Measurements from ENCODE around the gene CFTR.

Gene CFTR

DNA sequence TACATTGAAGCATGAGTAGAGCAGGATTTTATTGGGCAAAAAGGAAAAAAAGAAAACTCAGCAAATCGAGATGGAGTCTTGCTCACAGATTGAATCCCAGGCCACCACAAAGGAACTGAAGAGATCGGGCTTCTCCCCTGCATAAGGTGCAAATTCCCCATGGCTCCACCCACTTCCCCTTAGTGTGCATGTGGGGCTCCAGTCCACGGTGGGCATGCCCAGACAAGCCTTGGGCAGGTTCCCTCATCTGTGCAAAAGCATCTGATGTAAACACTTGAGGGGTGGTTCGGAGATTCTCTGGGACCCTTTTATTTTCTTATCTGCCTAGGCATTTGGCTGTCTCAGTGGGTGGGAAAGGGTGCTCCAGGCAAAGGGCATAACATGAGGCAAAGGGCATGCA lies 150.7 kb downstream of the CFTR start:
- Histone ChIP-seq H3K9ac (ENCODE audit: low read length) (no peak overlapping the region), H3K4me2 (ENCODE audit: low read length) (no peak overlapping the region; the same call in 1 of the 2 replicates), H2AFZ (ENCODE audit: low read length) (no peak overlapping the region), H3K9me3 (ENCODE audit: low read length) (no peaks in the 10 kb centered on the region), H3K4me1 (ENCODE audit: insufficient read depth, low read length, severe bottlenecking) (no peaks in the 10 kb centered on the region), H3K79me2 (ENCODE audit: insufficient read depth, low read length) (no peaks in the 10 kb centered on the region), H3K4me3 (ENCODE audit: low read depth, low read length, poor library complexity, severe bottlenecking) (no peak overlapping the region), H4K20me1 (ENCODE audit: insufficient read depth, low read length) (no peaks in the 10 kb centered on the region), H3F3A (ENCODE audit: insufficient read depth, low read length) (no peaks in the 10 kb centered on the region), H3K9me2 (ENCODE audit: low read depth, low read length) (no peaks in the 10 kb centered on the region), H3K36me3 (ENCODE audit: insufficient read depth, low read length) (no peaks in the 10 kb centered on the region), H3K27ac (ENCODE audit: low read depth, low read length, poor library complexity, severe bottlenecking) (no peak overlapping the region), H3K27me3 (ENCODE audit: insufficient read depth, low read length) (no peaks in the 10 kb centered on the region)
- TF ChIP-seq, protein P1, sequence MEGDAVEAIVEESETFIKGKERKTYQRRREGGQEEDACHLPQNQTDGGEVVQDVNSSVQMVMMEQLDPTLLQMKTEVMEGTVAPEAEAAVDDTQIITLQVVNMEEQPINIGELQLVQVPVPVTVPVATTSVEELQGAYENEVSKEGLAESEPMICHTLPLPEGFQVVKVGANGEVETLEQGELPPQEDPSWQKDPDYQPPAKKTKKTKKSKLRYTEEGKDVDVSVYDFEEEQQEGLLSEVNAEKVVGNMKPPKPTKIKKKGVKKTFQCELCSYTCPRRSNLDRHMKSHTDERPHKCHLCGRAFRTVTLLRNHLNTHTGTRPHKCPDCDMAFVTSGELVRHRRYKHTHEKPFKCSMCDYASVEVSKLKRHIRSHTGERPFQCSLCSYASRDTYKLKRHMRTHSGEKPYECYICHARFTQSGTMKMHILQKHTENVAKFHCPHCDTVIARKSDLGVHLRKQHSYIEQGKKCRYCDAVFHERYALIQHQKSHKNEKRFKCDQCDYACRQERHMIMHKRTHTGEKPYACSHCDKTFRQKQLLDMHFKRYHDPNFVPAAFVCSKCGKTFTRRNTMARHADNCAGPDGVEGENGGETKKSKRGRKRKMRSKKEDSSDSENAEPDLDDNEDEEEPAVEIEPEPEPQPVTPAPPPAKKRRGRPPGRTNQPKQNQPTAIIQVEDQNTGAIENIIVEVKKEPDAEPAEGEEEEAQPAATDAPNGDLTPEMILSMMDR (IDR thresholded peaks at IDR 0.05; ENCODE audit: low read length), result no peak
- TF ChIP-seq EZH2 (IDR thresholded peaks at IDR 0.05; ENCODE audit: borderline replicate concordance, low read length), result no peak

DNA sequence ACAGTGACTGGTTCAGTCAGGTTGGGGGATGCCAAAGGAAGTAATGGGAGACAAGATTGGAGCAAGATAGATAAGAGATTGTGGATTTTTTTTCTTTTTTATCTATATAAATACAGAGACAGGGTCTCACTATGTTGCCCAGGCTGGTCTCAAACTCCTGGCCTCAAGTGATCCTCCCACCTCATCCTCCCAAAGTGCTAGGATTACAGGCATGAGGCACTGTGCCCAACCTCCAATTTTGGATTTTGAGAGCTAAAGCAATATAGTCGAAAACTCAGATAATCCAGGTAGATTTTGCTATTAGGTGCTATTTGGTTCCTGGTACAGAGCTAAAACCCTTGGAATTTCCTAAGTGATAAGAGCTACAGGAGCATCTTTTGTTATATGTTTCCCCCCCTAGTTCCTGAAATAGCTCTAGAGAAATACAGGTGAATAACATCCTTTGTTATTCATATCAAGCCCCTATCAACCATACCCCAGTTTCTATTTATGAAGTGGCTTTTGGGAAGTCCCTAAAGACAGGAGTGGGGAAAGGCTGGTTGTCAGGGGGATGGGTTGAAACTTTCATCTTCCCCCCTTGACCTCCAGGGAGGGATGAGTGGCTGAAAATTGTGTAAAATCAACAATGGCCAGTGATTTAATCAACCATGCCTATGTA lies 151.2 kb downstream of the CFTR start:
- no peak for TF ChIP-seq EZH2 (IDR thresholded peaks at IDR 0.05; ENCODE audit: borderline replicate concordance, low read length)
- TF ChIP-seq, protein P1 (IDR thresholded peaks at IDR 0.05; ENCODE audit: low read length), result no peak
- H3K9me2 ChIP-seq (ENCODE audit: low read depth, low read length), result no peaks in the 10 kb centered on the region
- no peaks in the 10 kb centered on the region for H3F3A ChIP-seq (ENCODE audit: insufficient read depth, low read length)
- H3K9ac ChIP-seq (ENCODE audit: low read length), result no peak overlapping the region
- H3K36me3 ChIP-seq (ENCODE audit: insufficient read depth, low read length), result no peaks in the 10 kb centered on the region
- H3K27me3 ChIP-seq (ENCODE audit: insufficient read depth, low read length), result no peaks in the 10 kb centered on the region
- no peak overlapping the region for H2AFZ ChIP-seq (ENCODE audit: low read length)
- H3K4me1 ChIP-seq (ENCODE audit: insufficient read depth, low read length, severe bottlenecking), result no peaks in the 10 kb centered on the region
- no peak overlapping the region for H3K27ac ChIP-seq (ENCODE audit: low read depth, low read length, poor library complexity, severe bottlenecking)
- H4K20me1 ChIP-seq (ENCODE audit: insufficient read depth, low read length), result no peaks in the 10 kb centered on the region
- no peak overlapping the region for H3K4me3 ChIP-seq (ENCODE audit: low read depth, low read length, poor library complexity, severe bottlenecking)
- H3K9me3 ChIP-seq (ENCODE audit: low read length), result no peaks in the 10 kb centered on the region
- H3K4me2 ChIP-seq (ENCODE audit: low read length), result no peak overlapping the region
- H3K79me2 ChIP-seq (ENCODE audit: insufficient read depth, low read length), result no peaks in the 10 kb centered on the region

DNA sequence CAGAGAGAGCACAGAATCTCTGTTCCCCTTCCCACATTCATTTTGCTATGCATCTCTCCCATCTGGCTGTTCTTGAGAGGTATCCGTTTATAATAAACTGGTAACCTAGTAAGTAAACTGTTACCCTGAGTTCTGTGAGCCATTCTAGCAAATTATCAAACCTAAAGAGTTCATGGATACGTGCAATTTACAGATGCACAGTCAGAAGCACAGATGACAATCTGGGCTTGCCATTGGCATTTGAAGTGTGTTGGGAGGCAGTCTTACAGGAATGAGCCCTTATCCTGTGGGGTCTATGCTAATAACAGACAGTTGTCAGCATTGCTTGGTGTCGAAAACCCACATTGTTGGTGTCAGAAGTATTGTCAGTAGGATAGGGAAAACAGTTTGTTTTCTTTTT lies 151.8 kb downstream of the CFTR start:
- no peaks in the 10 kb centered on the region for H3K9me3 ChIP-seq (ENCODE audit: low read length)
- H3K9ac ChIP-seq (ENCODE audit: low read length), result no peak overlapping the region
- no peak overlapping the region for H3K27ac ChIP-seq (ENCODE audit: low read depth, low read length, poor library complexity, severe bottlenecking)
- no peaks in the 10 kb centered on the region for H4K20me1 ChIP-seq (ENCODE audit: insufficient read depth, low read length)
- H3K79me2 ChIP-seq (ENCODE audit: insufficient read depth, low read length), result no peaks in the 10 kb centered on the region
- no peaks in the 10 kb centered on the region for H3K4me1 ChIP-seq (ENCODE audit: insufficient read depth, low read length, severe bottlenecking)
- H2AFZ ChIP-seq (ENCODE audit: low read length), result no peak overlapping the region
- no peaks in the 10 kb centered on the region for H3K27me3 ChIP-seq (ENCODE audit: insufficient read depth, low read length)
- no peaks in the 10 kb centered on the region for H3F3A ChIP-seq (ENCODE audit: insufficient read depth, low read length)
- no peak overlapping the region for H3K4me3 ChIP-seq (ENCODE audit: low read depth, low read length, poor library complexity, severe bottlenecking)
- H3K4me2 ChIP-seq (ENCODE audit: low read length), result no peak overlapping the region
- TF ChIP-seq, protein P1 (IDR thresholded peaks at IDR 0.05; ENCODE audit: low read length), result no peak
- no peak for TF ChIP-seq EZH2 (IDR thresholded peaks at IDR 0.05; ENCODE audit: borderline replicate concordance, low read length)
- no peaks in the 10 kb centered on the region for H3K36me3 ChIP-seq (ENCODE audit: insufficient read depth, low read length)
- H3K9me2 ChIP-seq (ENCODE audit: low read depth, low read length), result no peaks in the 10 kb centered on the region

Data from OCI-LY1 (cell line).